Erythroblast (primary cell): ENCODE measurements around the gene RPL41.

Source experiments
- GATA1 ChIP-seq: IDR thresholded peaks from 2 replicates; pipeline ENCODE4 v1.6.1; 2011; ENCODE audit warnings: low read depth, mild to moderate bottlenecking, control low read depth, low read length, moderate library complexity
- POLR2A ChIP-seq: IDR thresholded peaks from 2 replicates; pipeline ENCODE4 v1.6.1; 2011; ENCODE audit warnings: mild to moderate bottlenecking, low read length

DNA sequence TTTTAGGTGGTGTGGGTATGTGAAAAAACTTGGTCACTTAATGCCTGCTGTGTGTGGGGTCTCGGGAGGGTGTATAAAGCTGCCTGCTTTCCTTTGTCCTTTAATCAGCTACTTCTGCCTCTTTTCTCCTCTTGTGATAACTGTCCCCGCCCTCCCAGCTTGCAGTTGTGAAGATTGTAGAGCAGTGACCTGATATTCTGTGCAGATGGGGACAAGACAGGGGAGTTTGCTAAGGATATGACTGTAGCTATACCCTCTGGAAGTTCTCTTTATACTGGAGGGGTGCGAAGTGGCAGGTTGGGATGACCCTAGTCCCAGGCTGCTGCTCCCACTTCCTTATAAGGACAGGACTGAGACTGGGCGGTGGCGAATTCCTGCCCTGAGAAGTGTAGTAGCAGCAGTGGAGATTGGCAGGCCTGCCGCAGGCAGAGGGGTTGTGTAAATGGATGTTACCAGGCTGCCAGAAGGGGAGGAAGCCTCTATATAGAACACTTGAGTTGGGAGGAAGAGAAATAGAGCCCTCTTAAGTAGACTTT, 42.6 kb downstream of the RPL41 start:
- TF ChIP-seq POLR2A = no peak
- no peak for TF ChIP-seq GATA1
